HepG2 (cell line): ENCODE data around the gene RINL. TPM values are rescaled to one million over a fixed set of nuclear protein-coding genes. Genes with fewer than 3 reads are reported as not detected.

Experiments
- CHD2 ChIP-seq: IDR thresholded peaks from 2 replicates; pipeline ENCODE4 v1.6.1; 2011; ENCODE audit warnings: low read depth, low read length, improper control_type of control experiment
- DNMT1 ChIP-seq: sonication (generic); formaldehyde crosslinking; IDR thresholded peaks from 2 replicates; pipeline ENCODE4 v1.5.1; 2020; ENCODE audit warnings: mild to moderate bottlenecking, missing genetic modification reagents
- DR1 ChIP-seq: sonication (generic); formaldehyde crosslinking; IDR thresholded peaks from 2 replicates; pipeline ENCODE4 v1.8.0; 2021; ENCODE audit warnings: mild to moderate bottlenecking, missing genetic modification reagents, inconsistent platforms
- E2F2 ChIP-seq: sonication (generic); formaldehyde crosslinking; IDR thresholded peaks from 2 replicates; pipeline ENCODE4 v1.4.0; 2020; ENCODE audit warnings: missing genetic modification reagents, borderline replicate concordance
- LBX2 ChIP-seq: sonication (generic); formaldehyde crosslinking; IDR thresholded peaks from 2 replicates; pipeline ENCODE4 v1.5.0; 2020; ENCODE audit warnings: missing genetic modification reagents, mild to moderate bottlenecking, borderline replicate concordance
- MAX ChIP-seq: IDR thresholded peaks from 2 replicates; pipeline ENCODE4 v1.6.1; 2012; ENCODE audit warnings: inconsistent platforms
- NFKB2 ChIP-seq: sonication (generic); formaldehyde crosslinking; IDR thresholded peaks from 2 replicates; pipeline ENCODE4 v1.4.0; 2020; ENCODE audit warnings: missing genetic modification reagents, borderline replicate concordance
- POLR2A ChIP-seq, 2 experiments: IDR thresholded peaks; 2 replicates each; pipeline ENCODE4 v1.6.1; 2011; ENCODE audit warnings: low read depth in 2 of 2, low read length in 2 of 2, mild to moderate bottlenecking in 1 of 2, moderate library complexity in 1 of 2; ENCODE audit not compliant: insufficient read depth in 1 of 2
- RXRA ChIP-seq: sonication (generic); formaldehyde crosslinking; IDR thresholded peaks from 2 replicates; pipeline ENCODE4 v1.5.1; 2020; ENCODE audit warnings: missing genetic modification reagents
- ZBTB10 ChIP-seq: sonication (generic); formaldehyde crosslinking; IDR thresholded peaks from 2 replicates; pipeline ENCODE4 v1.4.0; 2020; ENCODE audit warnings: missing genetic modification reagents, borderline replicate concordance
- ZFP36L1 ChIP-seq: sonication (generic); formaldehyde crosslinking; IDR thresholded peaks from 2 replicates; pipeline ENCODE4 v1.8.0; 2022; ENCODE audit warnings: mild to moderate bottlenecking, missing genetic modification reagents, moderate library complexity
- ZHX1 ChIP-seq: sonication (generic); formaldehyde crosslinking; IDR thresholded peaks from 2 replicates; pipeline ENCODE4 v1.8.1; 2022; ENCODE audit warnings: low read depth, mild to moderate bottlenecking, missing genetic modification reagents
- ZMAT5 ChIP-seq: sonication (generic); formaldehyde crosslinking; IDR thresholded peaks from 2 replicates; pipeline ENCODE4 v1.5.0; 2020; ENCODE audit warnings: mild to moderate bottlenecking, low read depth, missing genetic modification reagents, borderline replicate concordance
- ZNF605 ChIP-seq: sonication (generic); formaldehyde crosslinking; IDR thresholded peaks from 2 replicates; pipeline ENCODE4 v1.8.0; 2022; ENCODE audit warnings: mild to moderate bottlenecking, missing genetic modification reagents
- ZNF652 ChIP-seq: IDR thresholded peaks from 2 replicates; pipeline ENCODE4 v1.6.1; 2016; ENCODE audit warnings: low read depth, borderline replicate concordance
- ZNF710 ChIP-seq: sonication (generic); formaldehyde crosslinking; IDR thresholded peaks from 2 replicates; pipeline ENCODE4 v1.5.0; 2020; ENCODE audit warnings: mild to moderate bottlenecking, missing genetic modification reagents, borderline replicate concordance
- ZNF761 ChIP-seq: sonication (generic); formaldehyde crosslinking; conservative IDR thresholded peaks from 2 replicates; pipeline ENCODE4 v1.4.0; 2020; ENCODE audit warnings: mild to moderate bottlenecking, missing genetic modification reagents
- ZNF782 ChIP-seq: sonication (generic); formaldehyde crosslinking; IDR thresholded peaks from 2 replicates; pipeline ENCODE4 v1.4.0; 2020; ENCODE audit warnings: missing genetic modification reagents, mild to moderate bottlenecking, borderline replicate concordance
- ZSCAN20 ChIP-seq: sonication (generic); formaldehyde crosslinking; IDR thresholded peaks from 2 replicates; pipeline ENCODE4 v1.4.0; 2020; ENCODE audit warnings: missing genetic modification reagents, mild to moderate bottlenecking, borderline replicate concordance
- polyA plus RNA-seq, 8 experiments: library from polyadenylated mRNA; depleted of rRNA in 3 of 8; stranded (reverse) in 7 of 8; unstranded in 1 of 8; fragments of >200 nt; fragmentation: Illumina TruSeq in 4 of 8; extraction: Trizol in 4 of 8; gene quantifications; 2 replicates each; pipeline versions ENCODE4 v1.2.1 to v1.2.3, GENCODE V29; 2011 to 2016; ENCODE audit warnings: low read depth in 4 of 8, missing spikeins in 1 of 8, mixed read lengths in 1 of 8; ENCODE audit not compliant: insufficient read depth in 1 of 8
- total RNA-seq, 5 experiments: library from RNA; depleted of rRNA; stranded (reverse); fragments of >200 nt; fragmentation: Illumina TruSeq; extraction: Trizol; gene quantifications; 2 replicates each; pipeline ENCODE4 v1.2.3, GENCODE V29; 2016; ENCODE audit warnings: low read depth in 1 of 5

The RINL gene
- total and polyA plus RNA-seq, 2 of the 13 experiments (the other 11 are each of a cell fraction or from before 2014, with no cell fraction given), result 11.4 to 18.0 TPM

- TF ChIP-seq ZNF652 (CRISPR knock-in tag) (no peak), ZFP36L1 (CRISPR knock-in tag) (peak; percentile 79; the same call in 1 of the 2 replicates), E2F2 (no peak), RXRA (peak; percentile 18; the same call in 1 of the 2 replicates), DR1 (CRISPR knock-in tag) (peak; percentile 31), DNMT1 (CRISPR knock-in tag) (no peak), LBX2 (CRISPR knock-in tag) (no peak), MAX (peak; percentile 98), ZHX1 (CRISPR knock-in tag) (peak; percentile 67; the same call in 1 of the 2 replicates), NFKB2 (CRISPR knock-in tag) (peak; percentile 76; the same call in 1 of the 2 replicates), ZNF605 (CRISPR knock-in tag) (no peak), ZMAT5 (CRISPR knock-in tag) (no peak), ZNF782 (CRISPR knock-in tag) (no peak), ZBTB10 (CRISPR knock-in tag) (no peak), ZSCAN20 (CRISPR knock-in tag) (no peak), ZNF761 (CRISPR knock-in tag) (peak; percentile 83; the same call in 1 of the 2 replicates), ZNF710 (no peak), CHD2 (no peak; the same call in 1 of the 2 replicates), POLR2A (IDR thresholded peaks at IDR 0.05; ENCODE audit: insufficient read depth in 1 of 2, low read depth in 2 of 2, low read length in 2 of 2) (peak; percentile 50 to 72)
Observed at GRCh38 chr19:38851622-38852230, 26.3 kb downstream of the RINL start (continued).
